Left lung (tissue), 10 donors: ENCODE measurements around the gene ZC3H6. TPM values are rescaled to one million over a fixed set of nuclear protein-coding genes. Genes with fewer than 3 reads are reported as not detected.

Experiments
- ATAC-seq: fragments of 200-7000 bp; cut with Tn5 transposase; one replicate; pipeline ENCODE4 v1.9.1; 2020; ENCODE audit warnings: moderate library complexity
- DNase-seq, 4 donors: peaks; one replicate each; pipeline ENCODE4 v3.0.0-alpha.2; 2013 to 2020
- H3K27ac ChIP-seq, 2 donors: fragments of 200-600 bp; sonication (generic) in 1 of 2; one replicate each; pipeline versions ENCODE4 v1.5.0 to v1.8.0; 2020 to 2021
- H3K27me3 ChIP-seq, 2 donors: fragments of 200-600 bp; sonication (generic) in 1 of 2; one replicate each; pipeline versions ENCODE4 v1.5.0 to v1.8.0; 2020 to 2021
- H3K36me3 ChIP-seq, 2 donors: fragments of 200-600 bp; sonication (generic) in 1 of 2; one replicate each; pipeline versions ENCODE4 v1.5.0 to v1.8.0; 2020 to 2021
- H3K4me1 ChIP-seq, 2 donors: fragments of 200-600 bp; one replicate each; pipeline ENCODE4 v1.8.0; 2021
- H3K4me3 ChIP-seq, 2 donors: fragments of 200-600 bp; sonication (generic) in 1 of 2; one replicate each; pipeline versions ENCODE4 v1.5.0 to v1.8.0; 2020 to 2021; ENCODE audit warnings: mild to moderate bottlenecking in 1 of 2
- H3K9me3 ChIP-seq, 2 donors: fragments of 200-600 bp; sonication (generic) in 1 of 2; one replicate each; pipeline versions ENCODE4 v1.5.0 to v1.8.0; 2020 to 2021
- CTCF ChIP-seq, 2 donors: fragments of 200-600 bp; sonication (generic) in 1 of 2; IDR thresholded peaks; one replicate each; pipeline versions ENCODE4 v1.5.0 to v1.8.0; 2021; ENCODE audit warnings: antibody characterized with exemption in 2 of 2
- intact Hi-C, 2 donors: fragments of 100-400 bp; cut with DNase I; formaldehyde crosslinking; loops; one replicate each; pipeline versions ENCODE4 v1.11.2 to v1.14.2; 2022
- polyA plus RNA-seq, 6 donors: library from polyadenylated mRNA; unstranded; fragments of 120-200 nt; gene quantifications; one replicate each; pipeline ENCODE4 v1.2.1, GENCODE V29; 2013; ENCODE audit not compliant: insufficient read length in 6 of 6
- total RNA-seq, 2 donors: library from RNA; stranded (reverse); fragmentation: NEBNext Ultra II Directional; extraction: Animal tissue kit (Norgen Biotek cat#: 25700); gene quantifications; one replicate each; pipeline ENCODE4 v1.2.1, GENCODE V29; 2021
- donor health status: DM: no; HTN: yes; CAD: no.
- donor health status: DM: no; HTN: no; CAD: no.

ZC3H6 gene
- total and polyA plus RNA-seq, 8 donors = 8.2 to 11.9 (median 9.8) TPM

- Histone ChIP-seq H3K4me1 (no peaks in the 10 kb centered on the region), H3K27ac (no peak overlapping the region), H3K36me3 (peaks cover 0 to 8% of the 10 kb centered on the region in 2 donors), H3K4me3 (no peak overlapping the region), H3K27me3 (no peaks in the 10 kb centered on the region), H3K9me3 (no peaks in the 10 kb centered on the region)
- no peak for DNase-seq
- ATAC-seq = no peak
- no peak for TF ChIP-seq CTCF (IDR thresholded peaks at IDR 0.05)
- intact Hi-C loops = no loop called here
Observed at GRCh38 chr2:112311932-112312331, 36.5 kb downstream of the ZC3H6 start.

GRCh38 chr2:112312821-112313220, 37.4 kb downstream of the ZC3H6 start:
- TF ChIP-seq CTCF (IDR thresholded peaks at IDR 0.05) = no peak
- intact Hi-C loops = no loop called here
- peaks cover 0 to 7% of the 10 kb centered on the region in 2 donors for H3K36me3 ChIP-seq
- no peaks in the 10 kb centered on the region for H3K4me1 ChIP-seq
- H3K27me3 ChIP-seq = no peaks in the 10 kb centered on the region
- H3K9me3 ChIP-seq = no peaks in the 10 kb centered on the region
- no peak for DNase-seq
- no peak overlapping the region for H3K4me3 ChIP-seq
- no peak for ATAC-seq
- H3K27ac ChIP-seq = no peak overlapping the region

GRCh38 chr2:112314856-112315255, 39.5 kb downstream of the ZC3H6 start:
- intact Hi-C loops = no loop called here
- H3K27me3 ChIP-seq = no peaks in the 10 kb centered on the region

GRCh38 chr2:112317303-112318158, 42.1 kb downstream of the ZC3H6 start:
- ATAC-seq (no peak), DNase-seq (no peak)
- no peak for TF ChIP-seq CTCF (IDR thresholded peaks at IDR 0.05)
- H3K27ac ChIP-seq = no peak overlapping the region
- intact Hi-C loops = no loop called here
- peaks cover 0 to 8% of the 10 kb centered on the region in 2 donors for H3K36me3 ChIP-seq
- H3K4me3 ChIP-seq = no peak overlapping the region
- no peaks in the 10 kb centered on the region for H3K9me3 ChIP-seq
- H3K4me1 ChIP-seq = no peaks in the 10 kb centered on the region
- no peaks in the 10 kb centered on the region for H3K27me3 ChIP-seq

More at GRCh38 chr2:112314856-112315255, 39.5 kb downstream of the ZC3H6 start:
- peaks cover 0 to 12% of the 10 kb centered on the region in 2 donors for H3K36me3 ChIP-seq
- ATAC-seq = no peak
- H3K4me3 ChIP-seq = no peak overlapping the region
- TF ChIP-seq CTCF (IDR thresholded peaks at IDR 0.05) = no peak
- H3K9me3 ChIP-seq = no peaks in the 10 kb centered on the region
- no peak for DNase-seq
- H3K4me1 ChIP-seq = no peaks in the 10 kb centered on the region
- H3K27ac ChIP-seq = no peak overlapping the region

- intact Hi-C loops = no loop called here
- Histone ChIP-seq H3K27ac (no peak overlapping the region), H3K4me1 (no peaks in the 10 kb centered on the region), H3K36me3 (peaks cover 0 to 14% of the 10 kb centered on the region in 2 donors), H3K9me3 (no peaks in the 10 kb centered on the region), H3K4me3 (no peak overlapping the region), H3K27me3 (no peaks in the 10 kb centered on the region)
- no peak for DNase-seq
- TF ChIP-seq CTCF (IDR thresholded peaks at IDR 0.05) = no peak
- ATAC-seq = no peak
Observed at GRCh38 chr2:112318515-112318914, 43.1 kb downstream of the ZC3H6 start.
